ENCODE results near the gene BAIAP2L1.
"Not testable (repeated sequence)": the region's sequence is repeated elsewhere in the genome, so short reads cannot be mapped to it uniquely, and the experiment has no call there.

Gene BAIAP2L1

GRCh38 chr7:98398567-98399372 lies 2.1 kb downstream of the BAIAP2L1 start:
- no peak for DNase-seq (ENCODE audit: low read depth in 2 of 2)

DNA sequence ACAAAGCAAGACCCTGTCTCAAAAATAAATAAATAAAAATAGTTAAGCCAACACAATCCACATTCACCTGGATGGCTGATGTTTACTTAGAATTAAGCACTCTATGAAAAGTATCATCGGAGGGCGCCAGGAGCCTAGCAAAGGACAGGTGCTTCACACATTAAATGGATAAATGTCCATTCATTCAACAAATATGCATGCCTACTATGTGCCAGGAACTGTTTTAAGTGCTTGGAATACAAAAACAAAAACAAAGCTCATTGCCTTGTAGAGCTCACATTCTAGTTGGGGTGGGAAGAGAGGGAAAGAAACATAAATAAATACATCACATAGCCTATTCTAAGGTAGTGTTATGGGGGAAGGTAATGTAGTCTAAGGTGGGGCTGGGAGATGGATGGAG lies 4.1 kb downstream of the BAIAP2L1 start:
- no peak for DNase-seq (ENCODE audit: low read depth in 2 of 2)

DNA sequence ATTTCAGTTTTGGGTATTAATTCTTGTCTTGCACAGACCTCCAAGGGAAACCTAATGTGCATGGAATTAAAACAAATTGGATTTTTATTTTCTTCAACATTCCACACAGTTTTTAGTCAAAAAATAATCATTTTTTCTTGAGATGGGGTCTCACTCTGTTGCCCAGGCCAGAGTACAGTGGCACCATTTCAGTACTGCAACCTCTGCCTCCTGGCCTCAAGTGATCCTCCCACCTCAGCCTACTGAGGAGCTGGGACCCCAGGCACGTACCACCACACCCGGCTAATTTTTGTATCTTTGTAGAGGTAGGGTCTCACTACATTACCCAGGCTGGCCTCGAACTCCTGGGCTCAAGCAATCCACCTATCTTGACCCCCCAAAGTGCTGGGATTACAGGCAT lies 4.9 kb downstream of the BAIAP2L1 start:
- no peak for DNase-seq (ENCODE audit: low read depth in 2 of 2)

- DNase-seq (ENCODE audit: low read depth in 2 of 2) = no peak
Measured at GRCh38 chr7:98395481-98395880, 5.4 kb downstream of the BAIAP2L1 start.

- no peak for DNase-seq (ENCODE audit: low read depth in 2 of 2)
Measured at GRCh38 chr7:98394377-98394836, 6.5 kb downstream of the BAIAP2L1 start.

- DNase-seq (ENCODE audit: low read depth in 2 of 2) = no peak
Measured at GRCh38 chr7:98387544-98388226, 13.2 kb downstream of the BAIAP2L1 start.

DNA sequence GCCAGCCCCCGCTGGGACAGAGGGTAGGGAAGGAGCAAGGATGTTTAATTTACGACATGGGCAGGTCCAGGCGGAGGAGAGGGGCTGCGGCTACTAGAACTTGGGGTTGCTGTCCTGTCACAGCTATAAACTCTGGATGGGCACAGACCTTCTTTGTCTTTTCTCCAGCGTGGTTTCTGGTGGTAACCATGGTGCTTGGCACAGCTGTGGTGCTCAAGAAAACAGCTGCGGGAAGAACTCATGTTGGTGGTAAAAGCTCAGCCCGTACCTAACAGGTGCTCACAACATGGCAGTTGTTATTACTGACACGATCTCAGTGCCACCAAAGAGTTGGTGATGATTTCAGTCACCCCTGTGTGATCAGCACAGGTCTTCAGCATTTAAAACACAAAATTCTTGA lies 13.8 kb downstream of the BAIAP2L1 start:
- no peak for DNase-seq (ENCODE audit: low read depth in 2 of 2)

GRCh38 chr7:98385532-98385931 lies 15.4 kb downstream of the BAIAP2L1 start:
- DNase-seq (ENCODE audit: low read depth in 2 of 2) = not testable (repeated sequence)

GRCh38 chr7:98378210-98378819 lies 22.6 kb downstream of the BAIAP2L1 start:
- DNase-seq (ENCODE audit: low read depth in 2 of 2) = no peak

- no peak for DNase-seq (ENCODE audit: low read depth in 2 of 2)
Measured at GRCh38 chr7:98376711-98377110, 24.2 kb downstream of the BAIAP2L1 start.

DNA sequence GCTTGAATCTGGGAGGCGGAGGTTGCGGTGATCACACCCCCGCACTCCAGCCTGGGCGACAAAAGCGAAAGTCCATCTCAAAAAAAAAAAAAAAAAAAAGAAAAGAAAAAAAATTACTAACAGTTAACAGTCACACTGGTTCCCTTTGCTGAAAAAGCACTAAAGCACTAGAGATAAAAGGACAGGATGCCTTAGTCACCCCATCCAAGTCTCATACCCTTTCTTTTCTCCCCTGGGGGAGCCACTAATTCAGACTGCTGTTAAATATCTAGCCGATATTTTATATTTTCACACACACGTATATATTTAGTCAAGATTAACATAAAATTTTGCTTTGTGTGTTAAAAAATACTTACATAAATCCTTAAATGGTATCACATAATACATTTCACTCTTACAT lies 25.2 kb downstream of the BAIAP2L1 start:
- no peak for DNase-seq (ENCODE audit: low read depth in 2 of 2)

DNA sequence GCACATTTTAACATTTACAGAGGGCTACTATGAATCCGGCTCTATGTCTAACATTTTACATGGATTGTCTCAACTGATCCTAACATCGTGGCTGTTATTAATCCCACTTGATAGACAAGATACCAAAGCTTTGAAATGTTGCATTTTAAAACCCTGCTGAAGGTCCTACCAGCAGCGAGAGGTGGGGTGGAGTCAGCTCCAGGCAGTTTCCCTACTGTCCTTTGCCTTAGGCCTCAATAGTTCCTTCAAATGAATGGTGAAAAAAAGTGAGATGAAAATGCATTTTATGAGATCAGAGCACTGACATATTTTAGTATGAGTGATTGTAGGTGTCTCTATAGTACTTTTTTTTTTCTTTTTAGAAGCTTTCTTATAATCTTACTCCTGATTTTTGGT lies 26.6 kb downstream of the BAIAP2L1 start:
- no peak for DNase-seq (ENCODE audit: low read depth in 2 of 2)

- no peak for DNase-seq (ENCODE audit: low read depth in 2 of 2)
Measured at GRCh38 chr7:98372993-98373392, 27.9 kb downstream of the BAIAP2L1 start.

GRCh38 chr7:98369726-98370125 lies 31.2 kb downstream of the BAIAP2L1 start:
- no peak for DNase-seq (ENCODE audit: low read depth in 2 of 2)

GRCh38 chr7:98368716-98369115 lies 32.2 kb downstream of the BAIAP2L1 start:
- DNase-seq (ENCODE audit: low read depth in 2 of 2) = no peak

DNA sequence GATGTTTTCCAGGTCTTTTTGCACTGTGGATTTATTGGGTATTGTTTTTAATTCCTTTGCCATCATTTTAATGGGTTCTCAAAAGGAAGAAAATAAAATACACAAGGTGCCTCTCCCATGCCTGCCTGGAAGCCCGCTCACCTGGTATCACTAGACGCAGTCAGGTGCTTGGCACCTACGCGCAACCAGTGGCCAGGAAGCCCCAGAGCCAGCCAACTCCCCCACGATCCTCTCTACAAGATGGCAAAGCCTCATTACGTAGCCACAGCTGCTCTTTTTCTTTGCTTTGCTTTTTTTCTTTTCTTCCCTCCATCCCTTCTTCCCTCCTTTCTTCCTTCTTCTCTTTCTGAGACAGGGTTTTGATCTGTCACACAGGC lies 34.3 kb downstream of the BAIAP2L1 start:
- no peak for DNase-seq (ENCODE audit: low read depth in 2 of 2)

DNA sequence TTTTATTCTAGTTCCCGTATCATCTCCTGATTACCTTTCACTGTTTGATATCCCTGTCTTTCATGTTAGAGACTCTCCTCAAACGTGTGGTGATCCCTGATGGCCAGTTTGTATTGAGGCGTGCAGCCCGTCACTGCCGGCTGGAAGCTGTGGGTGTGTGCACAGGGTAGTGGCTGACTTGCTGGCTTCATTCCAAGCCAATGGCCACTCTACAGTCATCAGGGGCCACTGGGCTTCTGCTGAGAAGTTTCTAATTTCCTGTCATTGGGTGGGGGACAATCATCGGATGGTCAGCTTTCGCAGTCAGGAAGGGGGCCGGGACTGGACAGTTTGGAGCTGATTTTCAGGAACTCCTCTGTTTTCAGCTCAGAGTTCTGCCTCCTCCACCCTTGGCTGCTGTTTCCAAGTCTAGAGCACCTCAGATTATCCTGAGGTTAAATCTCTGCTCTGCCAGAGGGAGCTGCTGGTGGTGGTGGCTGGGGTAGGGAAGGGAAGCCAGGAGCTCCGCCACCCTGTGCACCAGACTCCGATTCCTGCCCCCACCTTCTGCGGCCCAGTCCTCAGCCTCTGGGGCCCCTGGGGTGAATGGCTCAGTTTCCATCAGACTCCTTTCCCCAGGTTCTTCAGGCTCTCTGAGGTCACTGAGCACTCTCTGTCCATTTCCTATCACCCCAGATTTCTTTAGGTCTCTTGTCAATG lies 34.9 kb downstream of the BAIAP2L1 start:
- no peak for DNase-seq (ENCODE audit: low read depth in 2 of 2)

DNA sequence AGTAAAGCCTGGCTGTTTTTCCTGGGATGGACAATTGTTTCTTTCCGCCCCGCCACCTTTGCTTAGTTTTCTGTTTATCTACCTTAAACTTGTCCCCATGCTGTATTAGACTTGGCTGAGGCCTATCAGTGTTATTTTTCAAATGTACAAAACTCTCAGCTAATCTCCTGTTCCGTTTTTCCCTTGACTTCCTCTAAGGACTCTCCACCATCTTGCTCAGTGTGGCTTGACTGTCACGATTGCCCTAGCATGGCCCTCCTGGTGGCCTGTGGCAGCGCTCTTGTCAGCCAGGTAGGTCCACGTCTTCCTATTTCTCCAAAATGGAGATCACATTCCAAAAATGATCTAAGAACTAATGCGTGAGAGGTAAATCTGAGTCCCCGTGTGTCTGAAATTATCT lies 36.7 kb downstream of the BAIAP2L1 start:
- no peak for DNase-seq (ENCODE audit: low read depth in 2 of 2)

DNA sequence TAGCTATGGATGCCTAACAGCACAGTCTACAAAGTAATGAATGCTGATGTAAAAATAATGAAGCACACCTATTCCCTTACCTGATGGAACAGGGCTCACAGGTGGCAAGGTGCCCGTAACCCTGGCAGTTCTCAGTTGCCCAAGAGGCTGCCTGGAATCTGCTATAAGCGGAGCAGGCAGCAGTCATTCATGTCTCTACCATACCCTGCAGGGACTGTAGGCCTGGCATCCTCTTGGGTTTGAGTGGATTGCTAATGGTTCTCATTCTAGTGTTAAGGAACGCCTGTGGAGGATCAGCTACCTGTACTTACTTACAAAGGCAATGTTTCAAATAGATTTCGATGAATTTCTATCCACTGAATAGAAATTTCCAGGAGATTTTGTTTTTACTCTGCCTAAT lies 38.4 kb downstream of the BAIAP2L1 start:
- no peak for DNase-seq (ENCODE audit: low read depth in 2 of 2)

GRCh38 chr7:98360221-98361130 lies 40.4 kb downstream of the BAIAP2L1 start:
- DNase-seq (ENCODE audit: low read depth in 2 of 2) = no peak

DNA sequence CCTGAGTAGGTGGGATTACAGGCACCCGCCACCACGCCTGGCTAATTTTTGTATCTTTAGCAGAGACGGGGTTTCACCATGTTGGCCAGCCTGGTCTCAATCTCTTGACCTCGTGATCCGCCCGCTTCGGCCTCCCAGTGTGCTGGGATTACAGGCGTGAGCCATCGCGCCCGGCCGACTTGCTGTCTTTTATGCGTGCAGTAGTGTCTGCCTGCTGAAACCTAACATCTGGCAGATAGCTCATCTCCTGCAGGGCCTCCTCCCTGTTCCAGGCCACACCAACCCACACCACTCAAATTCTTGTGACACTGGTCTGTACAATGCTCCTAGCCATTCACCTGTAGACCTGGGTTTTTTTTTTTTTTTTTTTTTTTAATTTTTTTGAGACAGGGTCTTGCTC lies 41.5 kb downstream of the BAIAP2L1 start:
- DNase-seq (ENCODE audit: low read depth in 2 of 2) = no peak

Measured in stimulated activated CD8-positive, alpha-beta memory T cell treated with anti-CD3 and anti-CD28 coated beads, Interleukin-2, amount 100 ng/mL, for 48 hours (primary cell).